HepG2 (cell line): ENCODE measurements around the gene DPH3. TPM values are rescaled to one million over a fixed set of nuclear protein-coding genes. Genes with fewer than 3 reads are reported as not detected.

Source experiments
- CREB3 ChIP-seq: sonication (generic); formaldehyde crosslinking; IDR thresholded peaks from 2 replicates; pipeline ENCODE4 v1.5.0; 2020; ENCODE audit warnings: missing genetic modification reagents
- EHMT2 ChIP-seq: fragments of 200-600 bp; sonication (generic); IDR thresholded peaks from 2 replicates; pipeline ENCODE4 v1.7.0; 2017; ENCODE audit warnings: antibody characterized with exemption, low read depth, low read length, borderline replicate concordance
- FOSL2 ChIP-seq: sonication (generic); formaldehyde crosslinking; IDR thresholded peaks from 2 replicates; pipeline ENCODE4 v1.4.0; 2020; ENCODE audit warnings: missing genetic modification reagents
- GATAD1 ChIP-seq: IDR thresholded peaks from 2 replicates; pipeline ENCODE4 v1.6.1; 2016; ENCODE audit warnings: missing genetic modification reagents, missing compliant biosample characterization
- GTF2F1 ChIP-seq: fragments of 150-350 bp; IDR thresholded peaks from 2 replicates; pipeline ENCODE4 v1.6.1; 2014; ENCODE audit warnings: low read length
- PAWR ChIP-seq: sonication (generic); formaldehyde crosslinking; IDR thresholded peaks from 2 replicates; pipeline ENCODE4 v1.4.0; 2020; ENCODE audit warnings: missing genetic modification reagents, mild to moderate bottlenecking, borderline replicate concordance
- SMAD9 ChIP-seq: sonication (generic); formaldehyde crosslinking; IDR thresholded peaks from 2 replicates; pipeline ENCODE4 v1.5.1; 2020; ENCODE audit warnings: mild to moderate bottlenecking, missing genetic modification reagents
- SP140L ChIP-seq: sonication (generic); formaldehyde crosslinking; IDR thresholded peaks from 2 replicates; pipeline ENCODE4 v1.4.0; 2020; ENCODE audit warnings: missing genetic modification reagents, borderline replicate concordance
- ZBTB43 ChIP-seq: sonication (generic); formaldehyde crosslinking; conservative IDR thresholded peaks from 2 replicates; pipeline ENCODE4 v1.4.0; 2020; ENCODE audit warnings: missing genetic modification reagents
- ZBTB49 ChIP-seq: sonication (generic); formaldehyde crosslinking; IDR thresholded peaks from 2 replicates; pipeline ENCODE4 v1.4.0; 2020; ENCODE audit warnings: missing genetic modification reagents, borderline replicate concordance
- ZNF207 ChIP-seq: fragments of 450-650 bp; IDR thresholded peaks from 2 replicates; pipeline ENCODE4 v1.6.1; 2016; ENCODE audit warnings: antibody characterized with exemption, borderline replicate concordance
- ZNF24 ChIP-seq: fragments of 450-650 bp; IDR thresholded peaks from 2 replicates; pipeline ENCODE4 v1.6.1; 2017; ENCODE audit warnings: antibody characterized with exemption, mild to moderate bottlenecking
- ZNF317 ChIP-seq: sonication (generic); formaldehyde crosslinking; IDR thresholded peaks from 2 replicates; pipeline ENCODE4 v1.5.0; 2020; ENCODE audit warnings: mild to moderate bottlenecking, missing genetic modification reagents
- ZNF383 ChIP-seq: sonication (generic); formaldehyde crosslinking; IDR thresholded peaks from 2 replicates; pipeline ENCODE4 v1.4.0; 2020; ENCODE audit warnings: missing genetic modification reagents, mild to moderate bottlenecking, borderline replicate concordance
- ZNF576 ChIP-seq: sonication (generic); formaldehyde crosslinking; IDR thresholded peaks from 2 replicates; pipeline ENCODE4 v1.4.0; 2020; ENCODE audit warnings: mild to moderate bottlenecking, missing genetic modification reagents
- ZNF678 ChIP-seq: sonication (generic); formaldehyde crosslinking; IDR thresholded peaks from 2 replicates; pipeline ENCODE4 v1.4.0; 2020; ENCODE audit warnings: mild to moderate bottlenecking, missing genetic modification reagents
- ZNF773 ChIP-seq: sonication (generic); formaldehyde crosslinking; IDR thresholded peaks from 2 replicates; pipeline ENCODE4 v1.4.0; 2020; ENCODE audit warnings: missing genetic modification reagents, borderline replicate concordance
- ZNF782 ChIP-seq: sonication (generic); formaldehyde crosslinking; IDR thresholded peaks from 2 replicates; pipeline ENCODE4 v1.4.0; 2020; ENCODE audit warnings: missing genetic modification reagents, mild to moderate bottlenecking, borderline replicate concordance
- ZSCAN12 ChIP-seq: sonication (generic); formaldehyde crosslinking; IDR thresholded peaks from 2 replicates; pipeline ENCODE4 v1.9.0; 2021; ENCODE audit warnings: mild to moderate bottlenecking, missing genetic modification reagents
- polyA plus RNA-seq, 8 experiments: library from polyadenylated mRNA; depleted of rRNA in 3 of 8; stranded (reverse) in 7 of 8; unstranded in 1 of 8; fragments of >200 nt; fragmentation: Illumina TruSeq in 4 of 8; extraction: Trizol in 4 of 8; gene quantifications; 2 replicates each; pipeline versions ENCODE4 v1.2.1 to v1.2.3, GENCODE V29; 2011 to 2016; ENCODE audit warnings: low read depth in 4 of 8, missing spikeins in 1 of 8, mixed read lengths in 1 of 8; ENCODE audit not compliant: insufficient read depth in 1 of 8
- total RNA-seq, 5 experiments: library from RNA; depleted of rRNA; stranded (reverse); fragments of >200 nt; fragmentation: Illumina TruSeq; extraction: Trizol; gene quantifications; 2 replicates each; pipeline ENCODE4 v1.2.3, GENCODE V29; 2016; ENCODE audit warnings: low read depth in 1 of 5
- TF ChIP-seq, protein P1 (sequence below): IDR thresholded peaks from 2 replicates; pipeline ENCODE4 v1.6.1; 2016; ENCODE audit warnings: low read depth
- TF ChIP-seq, protein P2 (sequence below): sonication (generic); formaldehyde crosslinking; IDR thresholded peaks from 2 replicates; pipeline ENCODE4 v1.4.0; 2020; ENCODE audit warnings: missing genetic modification reagents, borderline replicate concordance

Gene DPH3
- total and polyA plus RNA-seq, 2 of the 13 experiments (the other 11 are each of a cell fraction or from before 2014, with no cell fraction given): 18.3 to 21.6 TPM

DNA sequence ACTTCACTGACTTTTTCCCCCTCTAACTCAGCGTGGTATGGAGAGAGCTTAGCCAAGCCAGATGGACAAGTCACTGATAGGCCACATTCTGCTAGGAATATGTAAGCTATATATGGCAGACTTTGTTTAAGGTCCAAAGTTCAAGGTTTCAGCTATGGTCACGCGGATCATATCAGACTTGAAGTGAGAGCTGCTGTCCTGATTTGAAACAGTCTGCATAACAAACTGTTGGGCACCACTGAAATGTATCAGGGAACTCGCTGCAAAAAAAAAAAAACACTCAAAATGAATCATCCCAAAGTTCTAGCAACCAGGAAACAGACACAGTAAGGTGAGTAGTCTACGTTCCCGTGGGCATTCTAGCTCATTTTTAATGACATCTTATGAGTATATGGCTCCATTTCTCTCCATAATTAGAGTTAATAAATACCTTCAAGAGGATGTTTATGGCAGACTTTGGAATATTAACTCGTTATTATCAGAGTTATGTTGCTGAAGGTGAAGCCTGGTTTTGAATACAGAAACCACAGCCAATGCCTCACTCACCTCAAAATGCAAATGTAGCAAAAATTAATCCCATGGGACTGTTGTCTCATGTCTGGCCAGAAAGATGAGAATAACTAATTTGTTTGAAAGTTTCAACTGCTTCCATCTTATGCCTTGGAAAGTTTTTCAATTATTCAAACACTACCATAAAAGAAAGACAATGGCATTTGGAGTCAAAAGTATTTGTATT, 12.3 kb downstream of the DPH3 start (continued):
- TF ChIP-seq SP140L (CRISPR knock-in tag) (no peak), GATAD1 (no peak), FOSL2 (CRISPR knock-in tag) (peak; percentile 61), ZNF782 (no peak), EHMT2 (peak; percentile 59; the same call in 1 of the 2 replicates), CREB3 (no peak), SMAD9 (CRISPR knock-in tag) (no peak), GTF2F1 (no peak), ZNF207 (no peak), ZNF24 (no peak), ZSCAN12 (CRISPR knock-in tag) (no peak), ZNF773 (no peak), ZNF317 (CRISPR knock-in tag) (no peak), ZNF678 (CRISPR knock-in tag) (no peak), PAWR (CRISPR knock-in tag) (no peak), ZNF576 (CRISPR knock-in tag) (no peak), ZBTB43 (CRISPR knock-in tag) (no peak), ZBTB49 (no peak), ZNF383 (CRISPR knock-in tag) (no peak)
- TF ChIP-seq, protein P1, sequence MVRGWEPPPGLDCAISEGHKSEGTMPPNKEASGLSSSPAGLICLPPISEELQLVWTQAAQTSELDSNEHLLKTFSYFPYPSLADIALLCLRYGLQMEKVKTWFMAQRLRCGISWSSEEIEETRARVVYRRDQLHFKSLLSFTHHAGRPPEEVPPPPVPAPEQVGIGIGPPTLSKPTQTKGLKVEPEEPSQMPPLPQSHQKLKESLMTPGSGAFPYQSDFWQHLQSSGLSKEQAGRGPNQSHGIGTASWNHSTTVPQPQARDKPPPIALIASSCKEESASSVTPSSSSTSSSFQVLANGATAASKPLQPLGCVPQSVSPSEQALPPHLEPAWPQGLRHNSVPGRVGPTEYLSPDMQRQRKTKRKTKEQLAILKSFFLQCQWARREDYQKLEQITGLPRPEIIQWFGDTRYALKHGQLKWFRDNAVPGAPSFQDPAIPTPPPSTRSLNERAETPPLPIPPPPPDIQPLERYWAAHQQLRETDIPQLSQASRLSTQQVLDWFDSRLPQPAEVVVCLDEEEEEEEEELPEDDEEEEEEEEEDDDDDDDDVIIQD (CRISPR knock-in tag): peak; percentile 77; the same call in 1 of the 2 replicates
- TF ChIP-seq, protein P2, sequence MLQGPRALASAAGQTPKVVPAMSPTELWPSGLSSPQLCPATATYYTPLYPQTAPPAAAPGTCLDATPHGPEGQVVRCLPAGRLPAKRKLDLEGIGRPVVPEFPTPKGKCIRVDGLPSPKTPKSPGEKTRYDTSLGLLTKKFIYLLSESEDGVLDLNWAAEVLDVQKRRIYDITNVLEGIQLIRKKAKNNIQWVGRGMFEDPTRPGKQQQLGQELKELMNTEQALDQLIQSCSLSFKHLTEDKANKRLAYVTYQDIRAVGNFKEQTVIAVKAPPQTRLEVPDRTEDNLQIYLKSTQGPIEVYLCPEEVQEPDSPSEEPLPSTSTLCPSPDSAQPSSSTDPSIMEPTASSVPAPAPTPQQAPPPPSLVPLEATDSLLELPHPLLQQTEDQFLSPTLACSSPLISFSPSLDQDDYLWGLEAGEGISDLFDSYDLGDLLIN (CRISPR knock-in tag): no peak
